H9 (cell line): ENCODE results near the gene HES3. TPM values are rescaled to one million over a fixed set of nuclear protein-coding genes. Genes with fewer than 3 reads are reported as not detected.

Source experiments
- DNase-seq: peaks from one replicate; pipeline ENCODE4 v3.0.0-alpha.2; 2017
- H2AFZ ChIP-seq: one replicate; pipeline ENCODE4 v1.6.1; 2013; ENCODE audit warnings: mild to moderate bottlenecking, low read length, control low read depth, moderate library complexity
- H2AK5ac ChIP-seq: 2 replicates; pipeline ENCODE4 v1.6.1; 2013; ENCODE audit warnings: low read length, control low read depth, mixed read lengths; ENCODE audit not compliant: insufficient read length
- H2BK120ac ChIP-seq: one replicate; pipeline ENCODE4 v1.6.1; 2013; ENCODE audit warnings: low read depth, mild to moderate bottlenecking, low read length, control low read depth, inconsistent platforms; ENCODE audit not compliant: poor library complexity, severe bottlenecking
- H2BK12ac ChIP-seq: 2 replicates; pipeline ENCODE4 v1.6.1; 2013; ENCODE audit warnings: low read length, control low read depth, mixed read lengths, low read depth; ENCODE audit not compliant: insufficient read length
- H2BK15ac ChIP-seq: 2 replicates; pipeline ENCODE4 v1.6.1; 2013; ENCODE audit warnings: low read depth, low read length, control low read depth
- H2BK20ac ChIP-seq: one replicate; pipeline ENCODE4 v1.6.1; 2013; ENCODE audit warnings: low read depth, mild to moderate bottlenecking, low read length, control low read depth, inconsistent platforms; ENCODE audit not compliant: poor library complexity, severe bottlenecking
- H2BK5ac ChIP-seq: 2 replicates; pipeline ENCODE4 v1.6.1; 2013; ENCODE audit warnings: low read length, control low read depth, mixed read lengths; ENCODE audit not compliant: insufficient read length
- H3K14ac ChIP-seq: 2 replicates; pipeline ENCODE4 v1.6.1; 2013; ENCODE audit warnings: low read length, control low read depth; ENCODE audit not compliant: insufficient read depth
- H3K18ac ChIP-seq: 2 replicates; pipeline ENCODE4 v1.6.1; 2013; ENCODE audit warnings: low read depth, mild to moderate bottlenecking, mixed read lengths, low read length, control low read depth; ENCODE audit not compliant: insufficient read length
- H3K23ac ChIP-seq: 2 replicates; pipeline ENCODE4 v1.6.1; 2013; ENCODE audit warnings: low read length, control low read depth, mixed read lengths, low read depth; ENCODE audit not compliant: insufficient read length
- H3K23me2 ChIP-seq: 2 replicates; pipeline ENCODE4 v1.6.1; 2013; ENCODE audit warnings: low read depth, mild to moderate bottlenecking, mixed read lengths, low read length, control low read depth; ENCODE audit not compliant: insufficient read length, poor library complexity, severe bottlenecking
- H3K27ac ChIP-seq: 2 replicates; pipeline ENCODE4 v1.5.1; 2013; ENCODE audit warnings: low read length, control low read depth, mixed read lengths, low read depth; ENCODE audit not compliant: insufficient read length
- H3K27me3 ChIP-seq: 2 replicates; pipeline ENCODE4 v1.6.1; 2013; ENCODE audit warnings: low read length, control low read depth, inconsistent platforms; ENCODE audit not compliant: insufficient read depth
- H3K4ac ChIP-seq: 2 replicates; pipeline ENCODE4 v1.6.1; 2013; ENCODE audit warnings: low read depth, mild to moderate bottlenecking, control low read depth, inconsistent platforms, low read length, moderate library complexity
- H3K4me1 ChIP-seq: 2 replicates; pipeline ENCODE4 v1.6.1; 2013; ENCODE audit warnings: low read length, control low read depth, inconsistent platforms; ENCODE audit not compliant: insufficient read depth
- H3K4me2 ChIP-seq: 2 replicates; pipeline ENCODE4 v1.6.1; 2013; ENCODE audit warnings: low read length, control low read depth, mixed read lengths; ENCODE audit not compliant: insufficient read length, insufficient read depth
- H3K56ac ChIP-seq: 2 replicates; pipeline ENCODE4 v1.6.1; 2013; ENCODE audit warnings: low read depth, mild to moderate bottlenecking, mixed read lengths, low read length, control low read depth; ENCODE audit not compliant: insufficient read length
- H3K79me1 ChIP-seq: 2 replicates; pipeline ENCODE4 v1.6.1; 2013; ENCODE audit warnings: low read depth, mild to moderate bottlenecking, moderate library complexity, low read length, control low read depth, inconsistent platforms; ENCODE audit not compliant: insufficient read depth, poor library complexity, severe bottlenecking
- H3K79me2 ChIP-seq: 2 replicates; pipeline ENCODE4 v1.6.1; 2013; ENCODE audit warnings: low read length, control low read depth, inconsistent platforms; ENCODE audit not compliant: insufficient read depth
- H3K9ac ChIP-seq: 2 replicates; pipeline ENCODE4 v1.6.1; 2013; ENCODE audit warnings: low read length, control low read depth, mixed read lengths; ENCODE audit not compliant: insufficient read length; ENCODE audit errors: extremely low read depth
- H3K9me3 ChIP-seq: one replicate; pipeline ENCODE4 v1.6.1; 2013; ENCODE audit warnings: low read depth, low read length, inconsistent platforms; ENCODE audit not compliant: control insufficient read depth
- H3T11ph ChIP-seq: one replicate; pipeline ENCODE4 v1.6.1; 2013; ENCODE audit warnings: mild to moderate bottlenecking, low read length, control low read depth, inconsistent platforms
- H4K20me1 ChIP-seq: one replicate; pipeline ENCODE4 v1.6.1; 2013; ENCODE audit not compliant: control insufficient read depth, insufficient read length, insufficient read depth
- H4K5ac ChIP-seq: 2 replicates; pipeline ENCODE4 v1.6.1; 2013; ENCODE audit warnings: low read depth, mild to moderate bottlenecking, mixed read lengths, low read length, control low read depth; ENCODE audit not compliant: insufficient read length
- H4K8ac ChIP-seq: replicated peaks from 2 replicates; pipeline ENCODE4 v1.6.1; 2013; ENCODE audit warnings: low read length, control low read depth, mixed read lengths, low read depth; ENCODE audit not compliant: insufficient read length
- H4K91ac ChIP-seq: 2 replicates; pipeline ENCODE4 v1.6.1; 2013; ENCODE audit warnings: low read depth, mild to moderate bottlenecking, moderate library complexity, mixed read lengths, low read length, control low read depth; ENCODE audit not compliant: insufficient read length
- H3K27ac Mint-ChIP-seq, 3 experiments: 2 replicates in 2 of 3; 3 replicates in 1 of 3; pipeline ENCODE4 v1.8.0; 2020 to 2021; ENCODE audit warnings: mixed read lengths in 3 of 3, mild to moderate bottlenecking in 1 of 3, moderate library complexity in 1 of 3
- H3K27me3 Mint-ChIP-seq: 2 replicates; pipeline ENCODE4 v1.8.0; 2021; ENCODE audit warnings: low read depth, mild to moderate bottlenecking, moderate library complexity, mixed read lengths
- H3K36me3 Mint-ChIP-seq, 3 experiments: 2 replicates in 2 of 3; 3 replicates in 1 of 3; pipeline ENCODE4 v1.8.0; 2020 to 2021; ENCODE audit warnings: low read depth in 3 of 3, mixed read lengths in 3 of 3; ENCODE audit not compliant: insufficient read depth in 1 of 3
- H3K4me1 Mint-ChIP-seq, 2 experiments: 2 replicates each; pipeline ENCODE4 v1.8.0; 2020; ENCODE audit warnings: mixed read lengths in 2 of 2
- H3K4me3 Mint-ChIP-seq, 2 experiments: 2 replicates in 1 of 2; 3 replicates in 1 of 2; pipeline ENCODE4 v1.8.0; 2020 to 2021; ENCODE audit warnings: mild to moderate bottlenecking in 2 of 2, mixed read lengths in 2 of 2, moderate library complexity in 1 of 2
- H3K9me3 Mint-ChIP-seq, 2 experiments: 2 replicates in 1 of 2; 3 replicates in 1 of 2; pipeline ENCODE4 v1.8.0; 2020; ENCODE audit warnings: mild to moderate bottlenecking in 2 of 2, mixed read lengths in 2 of 2, moderate library complexity in 1 of 2
- CTCF ChIP-seq: fragments of 200-600 bp; sonication (generic); conservative IDR thresholded peaks from 3 replicates; pipeline ENCODE4 v1.8.0; 2021; ENCODE audit warnings: antibody characterized with exemption, mild to moderate bottlenecking
- WGBS: extraction: QIAGEN DNeasy Blood & Tissue Kit; methylation state at CpG from one replicate; pipeline ENCODE4 v1.1.7; 2013; ENCODE audit warnings: missing lambda C conversion rate, low lambda C conversion rate, mixed read lengths; ENCODE audit not compliant: insufficient read length; ENCODE audit errors: extremely low coverage; 5-methylcytosine and 5-hydroxymethylcytosine counted together
- total RNA-seq: library from RNA; stranded (reverse); gene quantifications from 2 replicates; pipeline ENCODE4 v1.2.1, GENCODE V29; 2021

Gene HES3
- total RNA-seq, 1 experiment from 2014 or later, result 89.9 TPM

GRCh38 chr1:6292102-6292501 lies 48.1 kb downstream of the HES3 start:
- peaks cover 15 to 28% (median 27%) of the 10 kb centered on the region in 3 experiments; a peak in 6 of 7 replicates for H3K36me3 Mint-ChIP-seq
- no peak overlapping the region for H3K18ac ChIP-seq
- H3K56ac ChIP-seq, result no peak overlapping the region
- no peak overlapping the region for H4K8ac ChIP-seq
- no peak overlapping the region for H2BK120ac ChIP-seq
- H3K4me2 ChIP-seq, result no peak overlapping the region
- no peak overlapping the region for H2AK5ac ChIP-seq
- no peak overlapping the region for H2BK12ac ChIP-seq
- no peak overlapping the region for H3T11ph ChIP-seq
- no peak for TF ChIP-seq CTCF
- no peak overlapping the region for H3K4ac ChIP-seq
- no peaks in the 10 kb centered on the region for H3K9me3 Mint-ChIP-seq
- no peak overlapping the region for H2BK5ac ChIP-seq
- H4K20me1 ChIP-seq, result no peaks in the 10 kb centered on the region
- no peak overlapping the region for H3K9ac ChIP-seq
- H2AFZ ChIP-seq, result no peak overlapping the region
- H3K14ac ChIP-seq, result no peak overlapping the region
- H4K5ac ChIP-seq, result no peak overlapping the region
- H3K79me1 ChIP-seq, result no peaks in the 10 kb centered on the region
- no peaks in the 10 kb centered on the region for H3K79me2 ChIP-seq
- no peak overlapping the region for H2BK15ac ChIP-seq
- no peak for DNase-seq
- H4K91ac ChIP-seq, result no peak overlapping the region
- no peaks in the 10 kb centered on the region for H3K9me3 ChIP-seq
- H3K27ac ChIP-seq, result no peak overlapping the region
- no peaks in the 10 kb centered on the region for H3K4me1 ChIP-seq
- WGBS, result no CpG with 5 or more reads among the region's 10 CpGs
- H3K27me3 ChIP-seq, result no peaks in the 10 kb centered on the region
- H3K4me1 Mint-ChIP-seq, result no peaks in the 10 kb centered on the region
- no peaks in the 10 kb centered on the region for H3K23me2 ChIP-seq
- no peak overlapping the region for H3K4me3 Mint-ChIP-seq
- no peak overlapping the region for H2BK20ac ChIP-seq
- H3K27me3 Mint-ChIP-seq, result no peaks in the 10 kb centered on the region; the same call in 1 of the 2 replicates
- no peak overlapping the region for H3K27ac Mint-ChIP-seq
- no peak overlapping the region for H3K23ac ChIP-seq
